HepG2 (cell line): ENCODE data around the gene SEMA5B.

Experiments
- FOXK2 ChIP-seq: fragments of 450-650 bp; IDR thresholded peaks from 2 replicates; pipeline ENCODE4 v1.6.1; 2016
- UBTF ChIP-seq: sonication (generic); formaldehyde crosslinking; IDR thresholded peaks from 2 replicates; pipeline ENCODE4 v1.4.0; 2020; ENCODE audit warnings: mild to moderate bottlenecking, missing genetic modification reagents
- ZC3H4 ChIP-seq: sonication (generic); formaldehyde crosslinking; IDR thresholded peaks from 2 replicates; pipeline ENCODE4 v1.4.0; 2020; ENCODE audit warnings: missing genetic modification reagents, borderline replicate concordance
- ZFP1 ChIP-seq: IDR thresholded peaks from 2 replicates; pipeline ENCODE4 v1.6.1; 2016
- ZNF33B ChIP-seq: sonication (generic); formaldehyde crosslinking; IDR thresholded peaks from 2 replicates; pipeline ENCODE4 v1.5.1; 2020; ENCODE audit warnings: mild to moderate bottlenecking, missing genetic modification reagents
- ZNF567 ChIP-seq: sonication (generic); formaldehyde crosslinking; IDR thresholded peaks from 2 replicates; pipeline ENCODE4 v1.8.1; 2023; ENCODE audit warnings: mild to moderate bottlenecking, missing genetic modification reagents, borderline replicate concordance

DNA sequence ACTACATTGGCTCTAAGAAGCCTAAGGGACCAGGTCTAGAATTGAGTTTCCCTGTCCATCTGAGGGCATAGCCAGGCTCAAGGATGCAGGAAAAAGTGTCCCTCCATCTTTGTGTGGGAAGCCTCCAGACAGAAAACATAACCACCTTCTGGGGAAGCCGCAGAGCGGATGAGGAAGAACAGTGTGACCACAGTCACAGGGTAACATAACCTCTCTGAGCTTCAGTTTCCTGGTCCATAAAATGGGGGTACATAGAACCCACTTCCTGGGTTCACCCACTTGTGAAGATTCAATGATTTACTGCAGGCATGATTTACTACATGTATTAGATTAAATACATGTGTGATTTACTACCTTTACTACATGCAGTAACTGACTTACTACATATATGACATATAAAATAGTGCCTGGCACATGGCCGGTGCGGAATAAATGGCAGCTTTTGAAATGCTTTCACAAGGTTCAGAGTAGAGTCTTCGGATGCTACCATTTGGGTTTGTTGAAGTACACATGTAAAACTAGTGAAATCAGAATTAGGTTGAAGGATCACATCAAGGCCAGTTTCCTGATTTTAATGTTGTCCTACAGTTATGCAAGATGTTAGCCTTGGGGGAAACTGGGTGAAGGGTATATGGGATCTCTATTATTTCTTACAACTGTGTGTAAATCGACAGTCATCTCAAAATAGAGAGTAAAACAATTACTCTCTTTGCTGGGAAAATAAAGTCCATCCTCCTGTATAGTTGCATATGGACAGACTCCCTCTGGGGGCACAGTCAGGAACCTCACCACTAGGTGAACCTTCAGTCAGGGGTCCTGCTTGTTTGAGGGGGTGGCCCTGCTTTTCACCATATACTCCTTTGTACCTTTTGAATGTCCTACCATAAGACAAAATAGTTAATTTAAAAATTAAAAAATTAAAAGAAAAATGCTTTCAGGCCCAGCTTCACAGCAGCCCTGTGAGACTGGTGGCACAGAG, 86.0 kb downstream of the SEMA5B start:
- no peak for TF ChIP-seq ZNF33B (CRISPR knock-in tag)
- no peak for TF ChIP-seq ZNF567 (CRISPR knock-in tag)
- TF ChIP-seq FOXK2, result no peak
- no peak for TF ChIP-seq ZFP1 (CRISPR knock-in tag)
- no peak for TF ChIP-seq ZC3H4
- no peak for TF ChIP-seq UBTF (CRISPR knock-in tag)
